CD4-positive, alpha-beta T cell treated with Interleukin-4 for 1 hour (primary cell): Measurements from ENCODE around the gene GRIK5.
A peak's percentile ranks its signal among the peaks of the same experiment; 100 is the strongest.

Source experiments
- DNase-seq, 2 donors: peaks; one replicate each; pipeline ENCODE4 v3.0.0-alpha.2; 2020 to 2022

GRIK5 gene

DNA sequence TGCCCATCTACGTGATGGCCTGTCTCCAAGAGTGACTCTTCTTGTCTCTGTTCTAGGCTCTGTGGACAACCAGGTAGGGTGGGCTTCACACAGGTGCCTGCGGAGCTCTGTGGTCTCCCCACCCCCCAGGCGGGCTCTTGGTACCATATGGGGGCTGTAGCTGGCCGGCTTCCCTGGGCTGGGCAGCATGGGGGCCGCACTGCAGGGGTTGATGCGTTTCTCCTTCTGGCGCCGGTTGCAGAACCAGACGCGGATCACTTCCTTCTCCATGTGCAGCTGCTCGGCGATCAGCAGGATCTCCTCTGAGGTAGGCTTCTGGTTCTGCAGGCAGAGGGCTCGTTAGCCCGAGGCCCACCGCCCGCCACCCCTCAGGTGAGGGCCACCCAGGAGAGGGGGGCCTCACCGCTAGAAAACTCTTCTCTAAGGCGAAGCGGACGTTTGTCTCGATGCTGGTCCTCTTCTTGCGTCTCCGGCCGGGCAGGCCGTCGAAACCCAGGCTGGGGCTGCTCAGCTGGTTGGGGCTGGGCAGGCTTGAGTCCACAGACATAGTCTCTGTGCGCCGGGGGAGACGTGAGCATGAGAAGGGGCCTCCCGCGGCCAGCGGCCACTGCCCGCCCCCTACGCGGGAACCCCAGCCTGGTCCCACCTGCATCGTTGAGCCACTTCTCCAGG, 25.3 kb upstream of the GRIK5 start:
- DNase-seq: no peak

GRCh38 chr19:42093926-42094325, 23.9 kb upstream of the GRIK5 start:
- no peak for DNase-seq

DNA sequence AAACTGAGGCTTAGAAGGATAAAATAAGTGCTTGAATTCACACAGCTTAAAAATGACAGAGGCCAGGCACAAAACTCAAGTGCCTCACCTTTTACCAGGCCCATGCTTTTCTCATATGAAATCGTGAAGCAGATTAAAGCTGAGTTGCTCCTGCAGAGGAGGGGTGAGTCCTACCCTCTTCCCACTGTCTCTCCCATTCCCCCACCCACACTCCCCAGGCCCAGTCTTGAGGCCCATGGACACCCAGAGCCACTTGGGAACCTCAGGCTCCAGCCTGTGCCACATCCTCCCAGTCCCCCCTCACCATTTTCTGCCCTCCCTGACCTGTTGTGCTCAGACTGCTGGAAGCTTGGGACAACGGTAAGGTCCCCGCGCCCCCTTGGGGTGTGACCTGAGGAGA, 23.5 kb upstream of the GRIK5 start:
- DNase-seq: no peak

- peak; percentile 44 to 46 for DNase-seq
These were observed 22.3 kb upstream of the GRIK5 start for GRCh38 chr19:42092350-42092749.

- DNase-seq: no peak
These were observed 21.7 kb upstream of the GRIK5 start for GRCh38 chr19:42091742-42092141.

DNA sequence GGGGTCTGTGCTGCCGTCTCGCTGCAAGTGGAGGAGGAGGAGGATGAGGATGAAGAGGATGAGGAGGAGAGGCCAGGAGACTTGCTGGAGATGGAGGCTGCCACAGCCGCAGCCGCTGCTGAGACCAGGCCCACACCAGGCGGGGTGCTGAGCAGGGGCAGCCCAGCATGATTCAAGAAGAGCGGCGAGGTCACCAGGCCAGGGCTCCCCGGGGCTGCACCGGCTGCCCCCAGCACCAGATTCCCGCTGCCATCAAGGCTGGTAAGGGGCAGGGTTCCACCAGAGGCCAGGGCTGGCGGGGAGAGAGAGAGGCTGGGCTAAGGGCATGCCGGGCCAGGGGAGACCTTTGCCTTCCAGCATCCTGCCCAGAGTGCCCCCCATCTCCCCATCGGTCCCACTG, 21.3 kb upstream of the GRIK5 start:
- no peak for DNase-seq

DNA sequence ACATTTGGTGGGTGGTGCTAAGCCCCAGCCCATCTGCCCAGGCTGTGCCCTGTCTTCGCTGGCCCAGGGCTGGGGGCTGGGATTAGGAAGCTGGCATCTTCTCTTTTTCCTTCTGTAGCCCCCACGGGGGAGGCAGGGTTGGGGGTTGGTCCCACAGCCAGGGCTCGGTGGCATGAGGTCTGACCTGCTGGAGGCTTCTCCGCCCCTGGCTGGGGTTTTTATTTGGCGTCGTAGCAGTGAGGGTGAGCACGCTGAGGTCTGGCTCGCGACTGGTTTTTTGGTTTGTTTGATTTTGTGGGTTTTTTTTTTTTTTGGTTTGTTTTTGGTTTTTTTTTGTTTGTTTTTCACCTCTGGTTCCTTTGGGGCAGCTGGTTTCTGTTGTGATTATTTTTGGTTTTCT, 20.7 kb upstream of the GRIK5 start:
- DNase-seq: no peak

DNA sequence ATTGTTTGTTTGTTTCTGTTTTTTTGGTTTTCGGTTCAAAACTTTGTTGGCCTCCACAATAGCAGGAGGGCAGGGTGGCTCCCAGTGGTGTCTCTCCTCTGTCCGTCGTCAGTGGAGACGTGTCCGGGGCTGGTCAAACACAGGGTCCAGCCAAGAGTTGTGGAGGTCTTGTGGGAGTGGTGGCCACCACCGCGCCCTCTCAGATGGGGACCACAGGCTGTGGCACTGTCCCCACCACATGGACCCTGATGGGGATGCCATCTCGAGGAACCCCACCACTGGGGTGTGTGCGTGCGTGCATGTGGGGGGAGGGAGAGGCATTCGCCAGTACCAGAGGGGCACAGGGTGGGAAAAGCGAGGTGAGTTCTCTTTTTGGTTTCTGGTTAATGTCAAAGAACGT, 19.8 kb upstream of the GRIK5 start:
- DNase-seq: no peak

DNA sequence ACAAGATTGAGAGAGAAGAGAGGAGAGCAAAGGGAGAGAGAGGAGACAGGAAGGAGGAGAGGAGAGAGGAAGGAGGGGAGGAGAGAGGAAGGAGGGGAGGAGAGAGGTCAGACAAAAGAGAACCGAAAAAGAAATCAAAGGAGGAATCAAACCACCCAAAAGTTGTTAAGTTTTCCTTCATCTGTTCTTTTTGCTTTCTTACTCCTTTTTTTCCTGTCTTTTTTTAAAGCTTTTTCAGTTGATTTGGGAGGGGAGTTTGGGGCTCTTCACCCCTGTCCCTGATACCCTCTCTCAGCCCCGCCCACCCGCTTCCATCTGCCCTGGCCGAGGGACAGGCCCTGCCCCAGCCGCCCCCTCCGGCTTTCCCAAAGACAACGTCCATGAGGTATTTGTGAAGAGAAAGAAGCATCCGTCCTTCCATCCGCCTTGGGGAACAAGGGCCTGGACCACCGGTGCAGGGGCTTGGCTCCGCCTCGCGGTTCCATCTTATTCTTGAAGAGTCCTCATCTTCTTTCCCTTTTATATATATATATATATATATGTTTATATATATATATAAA, 19.3 kb upstream of the GRIK5 start:
- no peak for DNase-seq

DNA sequence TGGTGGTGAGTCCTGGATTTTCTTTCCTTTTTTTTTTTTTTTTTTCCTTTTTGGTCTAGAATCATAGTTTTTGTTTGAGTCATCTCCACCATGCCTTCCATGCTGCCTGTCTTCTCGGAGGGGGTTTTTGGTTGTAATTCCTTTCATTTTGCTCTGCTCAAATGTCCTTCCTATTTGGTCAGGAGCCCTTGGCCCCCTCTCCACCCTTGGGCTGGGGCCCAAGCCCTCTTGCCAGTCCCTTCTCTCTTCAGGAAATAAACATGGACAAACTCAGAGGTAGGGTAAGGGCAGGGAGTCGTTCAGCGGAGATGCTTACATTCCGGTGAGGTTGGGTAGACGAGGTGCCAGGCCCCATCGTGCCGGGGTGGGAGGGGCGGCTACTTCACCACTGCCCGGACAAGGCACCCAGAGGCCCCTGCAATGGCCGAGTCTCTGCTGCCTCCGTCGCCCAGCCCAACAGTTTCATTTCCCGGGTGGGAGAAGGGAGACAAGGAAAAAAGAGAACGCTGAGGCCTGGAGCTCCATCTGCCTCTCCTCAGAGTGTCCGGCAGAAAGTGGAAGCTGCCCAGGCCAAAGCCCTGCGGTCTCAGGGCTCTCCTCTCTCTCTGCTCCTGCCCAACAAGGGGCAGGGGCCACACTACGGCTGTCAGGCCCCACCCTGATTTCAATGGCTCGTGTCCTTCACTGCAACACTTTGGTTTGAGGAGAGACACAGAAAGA, 18.6 kb upstream of the GRIK5 start:
- no peak for DNase-seq

GRCh38 chr19:42086770-42087550, 17.0 kb upstream of the GRIK5 start:
- no peak for DNase-seq

GRCh38 chr19:42086188-42086736, 16.3 kb upstream of the GRIK5 start:
- no peak for DNase-seq

GRCh38 chr19:42083537-42083936, 13.5 kb upstream of the GRIK5 start:
- DNase-seq: no peak

DNA sequence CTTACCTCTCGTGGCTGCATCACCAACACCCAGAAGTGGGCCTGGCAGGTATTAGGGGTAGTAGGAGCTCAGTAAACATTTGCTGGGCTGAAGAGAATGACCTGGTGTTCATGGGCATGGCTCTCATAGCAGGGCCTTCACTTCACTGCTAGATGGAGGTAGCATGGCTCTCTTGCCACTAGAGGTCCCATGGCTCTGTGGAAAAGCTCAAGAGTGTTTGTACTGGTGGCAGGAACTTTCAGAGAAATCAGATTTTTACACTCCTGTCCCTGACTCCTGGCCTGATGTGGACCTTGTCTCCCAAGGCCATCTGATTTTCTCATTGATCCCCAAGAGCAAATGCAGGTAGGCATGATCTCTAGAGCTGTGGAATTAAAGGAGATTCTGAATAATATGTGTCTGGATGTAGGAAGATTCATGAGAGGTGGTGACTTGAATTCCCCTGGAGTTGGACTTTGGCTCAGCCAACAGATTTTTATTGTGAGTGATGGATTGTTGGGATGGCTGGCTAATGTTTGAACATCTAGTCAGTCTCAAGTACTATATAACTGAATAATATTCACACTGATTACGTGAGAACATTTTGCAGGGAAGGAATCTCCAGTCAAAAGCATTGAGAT, 11.7 kb upstream of the GRIK5 start:
- peak in 1 of 2 donors; percentile 27 for DNase-seq

DNA sequence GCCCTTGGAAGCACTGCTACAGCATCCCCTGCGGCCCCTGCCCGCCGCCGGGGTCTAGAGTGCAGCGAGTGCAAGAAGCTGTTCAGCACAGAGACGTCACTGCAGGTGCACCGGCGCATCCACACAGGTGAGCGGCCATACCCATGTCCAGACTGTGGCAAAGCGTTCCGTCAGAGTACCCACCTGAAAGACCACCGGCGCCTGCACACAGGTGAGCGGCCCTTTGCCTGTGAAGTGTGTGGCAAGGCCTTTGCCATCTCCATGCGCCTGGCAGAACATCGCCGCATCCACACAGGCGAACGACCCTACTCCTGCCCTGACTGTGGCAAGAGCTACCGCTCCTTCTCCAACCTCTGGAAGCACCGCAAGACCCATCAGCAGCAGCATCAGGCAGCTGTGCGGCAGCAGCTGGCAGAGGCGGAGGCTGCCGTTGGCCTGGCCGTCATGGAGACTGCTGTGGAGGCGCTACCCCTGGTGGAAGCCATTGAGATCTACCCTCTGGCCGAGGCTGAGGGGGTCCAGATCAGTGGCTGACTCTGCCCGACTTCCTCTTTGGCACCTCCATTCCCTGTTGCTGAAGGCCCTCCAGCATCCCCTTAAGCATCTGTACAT, 10.9 kb upstream of the GRIK5 start:
- no peak for DNase-seq

GRCh38 chr19:42079886-42080763, 10.1 kb upstream of the GRIK5 start:
- no peak for DNase-seq

DNA sequence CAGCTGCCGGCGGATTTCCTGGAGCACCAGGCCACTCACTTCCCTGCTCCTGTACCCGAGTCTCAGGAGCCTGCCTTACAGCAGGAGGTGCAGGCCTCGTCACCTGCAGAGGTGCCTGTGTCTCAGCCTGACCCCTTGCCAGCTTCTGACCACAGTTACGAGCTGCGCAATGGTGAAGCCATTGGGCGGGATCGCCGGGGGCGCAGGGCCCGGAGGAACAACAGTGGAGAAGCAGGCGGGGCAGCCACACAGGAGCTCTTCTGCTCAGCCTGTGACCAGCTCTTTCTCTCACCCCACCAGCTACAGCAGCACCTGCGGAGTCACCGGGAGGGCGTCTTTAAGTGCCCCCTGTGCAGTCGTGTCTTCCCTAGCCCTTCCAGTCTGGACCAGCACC, 9.3 kb upstream of the GRIK5 start:
- DNase-seq: no peak

GRCh38 chr19:42078538-42079275, 8.7 kb upstream of the GRIK5 start:
- DNase-seq: no peak

DNA sequence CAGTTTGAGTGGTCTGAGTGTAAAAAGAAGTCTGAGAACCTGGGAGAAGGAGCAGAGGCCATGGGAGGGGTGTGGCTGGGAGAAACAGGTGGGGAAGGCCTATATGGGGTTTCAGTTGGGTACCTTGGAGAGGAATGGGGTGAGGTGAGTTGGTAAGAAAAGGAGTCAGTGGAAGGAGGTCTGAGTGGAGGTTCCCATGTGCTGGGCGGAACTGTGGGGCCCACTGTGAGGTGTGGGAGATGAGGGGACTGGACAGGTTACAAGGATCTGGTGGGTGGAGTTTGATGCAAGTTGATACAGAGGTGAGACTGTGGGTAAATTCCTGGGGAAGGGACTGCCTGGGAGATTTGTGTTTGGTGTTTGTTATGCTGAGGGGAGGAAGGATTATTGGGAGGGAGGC, 8.1 kb upstream of the GRIK5 start:
- no peak for DNase-seq

- DNase-seq: no peak
These were observed 6.5 kb upstream of the GRIK5 start for GRCh38 chr19:42076380-42076944.
